NCI-H446 (cell line): Measurements from ENCODE around the gene RNF213.
"Not testable (repeated sequence)": the region's sequence is repeated elsewhere in the genome, so short reads cannot be mapped to it uniquely, and the experiment has no call there.

Experiments
- DNase-seq, 2 experiments: peaks; one replicate each; lab custom pipeline; 2025; lab: John Stamatoyannopoulos, UW

Gene RNF213

DNA sequence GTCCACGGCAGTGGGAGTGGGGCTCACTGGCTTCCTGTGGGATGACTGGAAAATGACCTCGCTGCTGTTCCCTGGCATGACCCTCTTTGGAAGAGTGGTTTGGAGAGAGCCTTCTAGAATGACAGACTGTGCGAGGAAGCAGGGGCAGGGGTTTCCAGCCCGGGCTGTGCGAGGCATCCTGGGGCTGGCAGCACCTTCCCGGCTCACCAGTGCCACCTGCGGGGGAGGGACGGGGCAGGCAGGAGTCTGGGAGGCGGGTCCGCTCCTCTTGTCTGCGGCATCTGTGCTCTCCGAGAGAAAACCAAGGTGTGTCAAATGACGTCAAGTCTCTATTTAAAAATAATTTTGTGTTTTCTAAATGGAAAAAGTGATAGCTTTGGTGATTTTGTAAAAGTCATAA, 7.8 kb upstream of the RNF213 start:
- no peak for DNase-seq

- DNase-seq, result no peak
These were observed 6.8 kb upstream of the RNF213 start for GRCh38 chr17:80253631-80254395.

DNA sequence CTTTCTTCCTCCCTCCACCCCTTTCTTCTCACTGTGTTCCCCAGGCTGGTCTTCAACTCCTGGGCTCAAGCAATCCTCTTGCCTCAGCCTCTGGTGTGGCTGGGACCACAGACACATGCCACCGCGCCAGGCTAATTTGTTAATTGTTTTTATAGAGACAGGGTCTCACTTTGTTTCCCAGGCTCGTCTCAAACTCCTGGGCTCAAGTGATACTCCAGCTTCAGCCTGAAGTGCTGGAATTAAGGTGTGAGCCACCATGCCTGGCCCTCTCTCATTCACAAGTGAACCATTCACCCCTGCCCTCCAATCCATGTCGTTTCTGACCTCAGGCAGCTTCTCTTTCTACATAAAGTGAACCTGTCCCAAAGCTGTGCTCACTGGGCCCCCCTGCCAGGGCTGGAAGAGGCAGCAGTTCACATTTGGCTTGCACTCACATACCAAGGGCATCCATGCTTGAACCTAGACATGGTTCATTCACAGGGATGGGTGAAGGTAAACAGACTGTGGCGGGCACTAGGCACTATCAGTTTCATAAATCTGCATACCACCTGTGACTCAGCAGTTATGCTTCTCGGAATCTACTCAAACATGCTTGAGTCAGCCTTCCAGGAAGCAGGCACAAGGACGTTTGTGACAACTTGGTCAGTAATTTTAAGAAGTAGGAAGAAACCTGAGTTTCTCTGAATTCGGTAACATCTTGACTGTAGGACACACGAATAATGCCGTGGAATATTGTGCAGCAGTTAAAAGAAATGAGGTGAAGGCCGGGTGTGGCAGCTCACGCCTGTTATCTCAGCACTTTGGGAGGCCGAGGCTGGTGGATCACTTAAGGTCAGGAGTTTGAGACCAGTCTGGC, 6.0 kb upstream of the RNF213 start:
- DNase-seq, result no peak

GRCh38 chr17:80256034-80256350, 4.7 kb upstream of the RNF213 start:
- no peak for DNase-seq

DNA sequence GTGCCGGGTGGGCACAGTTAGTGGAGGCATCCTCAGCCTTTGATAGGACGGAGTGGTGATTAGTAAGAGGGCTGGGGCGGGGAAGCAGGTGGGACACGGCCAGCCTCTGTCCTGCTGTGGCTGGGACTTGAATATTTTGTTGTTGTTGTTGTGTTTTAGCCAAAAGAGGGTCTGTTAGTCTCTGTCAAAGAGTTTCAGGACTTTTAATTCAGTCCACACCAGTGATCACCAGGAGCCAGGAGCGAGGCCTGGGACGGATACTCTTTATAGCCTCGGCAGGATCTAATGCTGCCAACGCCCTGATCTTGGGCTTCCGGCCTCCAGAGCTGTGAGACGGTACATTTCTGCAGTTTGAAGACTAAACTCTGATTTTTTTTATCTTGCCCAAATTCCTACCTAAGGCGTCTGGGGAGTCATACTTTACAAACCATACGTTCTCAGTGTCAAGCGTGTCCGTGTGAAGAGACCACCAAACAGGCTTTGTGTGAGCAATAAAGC, 2.9 kb upstream of the RNF213 start:
- no peak for DNase-seq

- not testable (repeated sequence) for DNase-seq
These were observed 2.4 kb upstream of the RNF213 start for GRCh38 chr17:80258296-80258695.

GRCh38 chr17:80259457-80260068, 1.1 kb upstream of the RNF213 start:
- no peak for DNase-seq

DNA sequence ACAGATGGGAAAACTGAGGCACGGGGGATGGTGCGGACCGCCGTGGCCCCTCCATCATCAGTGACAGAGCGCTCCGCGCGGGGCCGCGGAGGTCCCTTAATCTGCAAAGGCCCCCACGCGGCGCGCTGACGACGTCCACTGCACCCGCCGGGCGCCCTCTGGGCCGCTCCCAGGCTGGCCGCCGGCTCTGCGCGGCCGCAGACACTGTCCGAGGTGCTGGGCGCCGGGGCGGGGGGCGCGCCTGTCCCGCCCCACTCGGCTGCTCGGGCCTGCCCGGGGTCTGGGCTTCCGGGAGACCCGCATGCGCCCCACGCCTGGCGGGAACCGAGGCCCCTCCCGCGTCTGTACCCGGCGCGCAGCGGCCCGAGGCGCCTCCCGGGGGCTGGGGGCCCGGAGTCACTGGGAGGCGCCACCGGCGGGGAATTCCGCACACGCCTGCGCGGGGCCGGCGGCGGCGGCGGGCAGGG, 550 bp upstream of the RNF213 start:
- peak in 1 of 2 experiments; percentile 30 for DNase-seq

DNA sequence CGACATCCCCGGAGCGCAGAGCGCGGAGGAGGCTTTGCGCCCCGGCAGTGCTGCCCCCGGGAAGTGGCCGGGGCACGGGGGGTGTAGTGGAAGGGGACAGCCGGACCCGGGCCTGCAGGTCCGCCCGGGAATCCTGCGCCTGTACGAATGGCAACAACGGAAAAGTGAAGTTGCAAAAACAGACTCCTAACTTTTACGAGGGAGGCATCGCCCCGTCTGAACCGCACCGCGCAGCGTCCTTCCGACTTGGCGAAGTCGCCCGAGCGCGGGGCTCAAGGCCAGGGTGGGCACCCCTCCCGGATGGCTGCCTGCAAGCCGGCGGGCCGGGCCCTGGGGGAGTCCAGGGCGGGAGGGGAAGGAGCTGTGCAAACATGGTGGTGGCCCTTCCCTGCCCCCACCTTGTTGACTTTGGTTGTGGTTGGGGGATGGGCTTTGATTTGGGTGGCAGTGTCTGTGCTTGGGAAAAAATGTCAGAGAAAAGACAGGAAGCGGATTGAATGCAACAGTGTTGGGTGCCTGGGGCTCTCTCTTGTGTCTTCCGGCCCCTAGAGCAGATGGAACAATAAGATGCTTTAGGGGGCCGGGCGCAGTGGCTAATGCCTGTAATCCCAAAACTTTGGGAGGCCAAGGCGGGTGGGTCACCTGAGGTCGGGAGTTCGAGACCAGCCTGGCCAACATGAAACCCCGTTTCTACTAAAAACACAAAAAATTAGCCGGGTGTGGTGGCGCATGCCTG, 675 bp downstream of the RNF213 start:
- peak in 1 of 2 experiments; percentile 40 for DNase-seq

DNA sequence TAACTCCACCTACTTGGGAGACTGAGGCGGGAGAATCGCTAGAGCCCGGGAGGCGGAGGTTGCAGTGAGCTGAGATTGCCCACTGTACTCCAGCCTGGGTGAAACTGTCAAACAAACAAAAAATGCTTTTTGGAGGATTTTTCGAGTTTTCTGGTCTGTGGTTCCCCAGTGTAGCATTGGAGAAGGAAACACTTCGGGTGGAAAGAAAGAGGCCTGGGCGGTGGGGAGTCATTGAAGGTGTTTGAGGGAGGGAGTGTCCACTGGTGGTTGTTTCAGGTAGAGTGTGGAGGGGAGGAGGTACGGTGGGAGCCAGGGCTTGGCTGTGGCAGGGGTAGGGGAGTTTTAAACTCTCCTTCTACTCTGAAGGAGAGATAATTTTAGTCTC, 1.2 kb downstream of the RNF213 start:
- DNase-seq, result no peak

GRCh38 chr17:80262291-80262690, 1.6 kb downstream of the RNF213 start:
- no peak for DNase-seq

- no peak for DNase-seq
These were observed 2.2 kb downstream of the RNF213 start for GRCh38 chr17:80262775-80263244.

GRCh38 chr17:80263253-80264204, 2.9 kb downstream of the RNF213 start:
- DNase-seq, result no peak

DNA sequence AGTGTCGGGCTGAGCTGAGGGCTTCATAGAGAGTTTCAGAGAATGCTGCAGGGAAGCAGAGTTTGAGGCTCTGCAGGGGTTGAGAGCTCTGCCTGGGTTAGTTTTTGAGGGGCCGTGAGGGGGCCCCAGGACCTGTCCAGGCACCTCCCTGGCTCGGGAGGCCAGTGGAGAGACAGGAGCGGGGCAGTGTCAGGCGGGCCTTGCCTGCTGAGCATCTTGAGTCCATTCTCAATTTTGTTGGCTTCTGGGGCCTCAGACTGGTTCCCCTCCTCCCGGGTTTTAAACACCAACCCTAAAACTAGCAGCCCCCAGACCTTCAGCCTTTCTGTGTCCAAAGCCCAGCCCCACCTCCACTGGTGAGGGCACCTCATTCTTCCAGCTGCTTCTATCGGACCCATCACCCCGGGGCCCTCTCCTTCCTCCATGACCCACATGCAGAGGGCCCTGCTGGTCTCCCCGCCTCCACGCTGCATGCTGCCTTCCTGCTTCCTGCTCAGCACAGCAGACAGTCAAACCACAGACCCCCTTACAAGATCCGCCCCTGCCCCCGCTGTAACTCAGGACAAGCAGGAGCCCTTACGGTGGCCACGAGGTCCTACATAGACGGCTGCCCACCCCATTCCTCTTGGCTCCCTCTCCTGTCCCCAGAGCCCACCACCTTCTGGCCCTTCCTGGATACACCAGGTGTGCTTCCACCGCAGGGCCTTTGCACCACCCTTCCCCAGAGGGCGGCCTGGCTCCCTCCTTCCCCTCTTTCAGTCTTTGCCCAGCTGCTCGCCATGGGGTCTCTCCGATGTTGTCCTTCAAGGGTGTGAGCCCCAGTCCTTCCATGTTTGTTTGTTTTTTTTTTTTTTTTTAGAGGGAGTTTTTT, 3.8 kb downstream of the RNF213 start:
- no peak for DNase-seq

DNA sequence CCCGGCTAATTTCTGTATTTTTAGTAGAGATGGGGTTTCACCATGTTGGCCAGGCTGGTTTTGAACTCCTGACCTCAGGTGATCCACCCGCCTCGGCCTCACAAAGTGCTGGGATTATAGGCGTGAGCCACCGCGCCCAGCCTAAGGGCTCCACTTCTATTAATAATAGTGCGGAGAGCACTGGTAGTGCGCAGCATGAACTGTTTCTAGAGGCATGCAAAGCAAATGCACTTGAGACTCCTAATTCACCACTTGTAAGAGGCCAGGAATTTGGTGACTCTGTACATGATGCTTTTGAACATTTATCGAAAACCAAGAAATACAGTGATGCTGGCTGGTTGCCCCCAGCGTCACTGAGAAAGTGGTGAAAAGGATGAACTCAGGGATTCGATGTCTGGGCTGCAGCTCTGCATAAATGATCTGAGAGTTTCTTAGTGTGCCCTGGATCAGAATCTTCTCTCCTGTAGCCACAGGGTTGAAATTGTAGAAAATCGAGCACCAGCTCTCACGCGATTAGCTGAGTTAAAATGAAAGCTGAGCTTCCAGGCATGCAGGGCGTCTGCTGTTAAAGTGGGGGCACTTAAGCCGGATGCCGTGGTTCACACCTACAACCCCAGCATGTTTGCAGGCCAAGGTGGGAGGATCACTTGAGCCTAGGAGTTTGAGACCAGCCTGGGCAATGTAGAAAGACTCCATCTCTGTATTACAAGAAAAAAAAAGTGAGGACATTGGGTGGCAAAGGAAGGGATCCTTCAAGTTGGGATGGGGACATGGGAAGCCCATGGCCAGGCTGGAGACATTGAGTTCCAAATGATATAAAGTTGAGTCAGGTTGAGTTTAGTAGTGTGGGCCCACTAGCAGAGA, 4.8 kb downstream of the RNF213 start:
- DNase-seq, result no peak

- DNase-seq, result no peak
These were observed 6.7 kb downstream of the RNF213 start for GRCh38 chr17:80267391-80267790.

GRCh38 chr17:80268427-80268826, 7.8 kb downstream of the RNF213 start:
- DNase-seq, result no peak

- no peak for DNase-seq
These were observed 8.8 kb downstream of the RNF213 start for GRCh38 chr17:80269405-80269807.

- DNase-seq, result no peak
These were observed 9.5 kb downstream of the RNF213 start for GRCh38 chr17:80270104-80270503.
